Measurements from ENCODE around the gene TARS3. TPM values are rescaled to one million over a fixed set of nuclear protein-coding genes. Genes with fewer than 3 reads are reported as not detected.
"Not testable (repeated sequence)": the region's sequence is repeated elsewhere in the genome, so short reads cannot be mapped to it uniquely, and the experiment has no call there.

TARS3 gene
- total RNA-seq, 6 experiments from 2014 or later: 4.5 to 9.4 (median 5.3) TPM

DNA sequence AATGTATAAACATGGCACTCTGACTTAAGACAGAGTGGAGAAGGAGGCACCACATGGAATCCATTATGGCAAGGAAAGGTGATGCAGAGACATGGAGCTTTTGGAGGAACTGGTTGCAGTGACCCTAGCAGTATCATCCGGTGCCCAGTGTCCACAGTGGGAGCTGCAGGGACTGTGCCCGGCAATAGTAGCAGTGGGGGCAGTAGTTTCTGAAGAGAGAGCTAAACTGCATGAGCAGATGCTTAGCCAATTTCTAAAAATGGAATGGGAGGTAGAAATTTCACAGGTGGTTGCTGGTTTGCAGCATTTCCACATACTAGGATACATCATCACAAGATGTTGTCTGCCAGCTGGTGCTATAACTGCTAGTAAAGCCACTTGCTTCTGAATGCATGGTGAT is 64.3 kb downstream of the TARS3 start:
- WGBS (ENCODE audit: insufficient coverage, low coverage, low lambda C conversion rate, missing lambda C conversion rate): no CpG with 5 or more reads among the region's 2 CpGs
- TF ChIP-seq, protein P1, sequence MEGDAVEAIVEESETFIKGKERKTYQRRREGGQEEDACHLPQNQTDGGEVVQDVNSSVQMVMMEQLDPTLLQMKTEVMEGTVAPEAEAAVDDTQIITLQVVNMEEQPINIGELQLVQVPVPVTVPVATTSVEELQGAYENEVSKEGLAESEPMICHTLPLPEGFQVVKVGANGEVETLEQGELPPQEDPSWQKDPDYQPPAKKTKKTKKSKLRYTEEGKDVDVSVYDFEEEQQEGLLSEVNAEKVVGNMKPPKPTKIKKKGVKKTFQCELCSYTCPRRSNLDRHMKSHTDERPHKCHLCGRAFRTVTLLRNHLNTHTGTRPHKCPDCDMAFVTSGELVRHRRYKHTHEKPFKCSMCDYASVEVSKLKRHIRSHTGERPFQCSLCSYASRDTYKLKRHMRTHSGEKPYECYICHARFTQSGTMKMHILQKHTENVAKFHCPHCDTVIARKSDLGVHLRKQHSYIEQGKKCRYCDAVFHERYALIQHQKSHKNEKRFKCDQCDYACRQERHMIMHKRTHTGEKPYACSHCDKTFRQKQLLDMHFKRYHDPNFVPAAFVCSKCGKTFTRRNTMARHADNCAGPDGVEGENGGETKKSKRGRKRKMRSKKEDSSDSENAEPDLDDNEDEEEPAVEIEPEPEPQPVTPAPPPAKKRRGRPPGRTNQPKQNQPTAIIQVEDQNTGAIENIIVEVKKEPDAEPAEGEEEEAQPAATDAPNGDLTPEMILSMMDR (IDR thresholded peaks at IDR 0.05): no peak
- no peak for TF ChIP-seq POLR2A (IDR thresholded peaks at IDR 0.05)
- H3K36me3 ChIP-seq: no peaks in the 10 kb centered on the region
- no peaks in the 10 kb centered on the region for H3K9me3 ChIP-seq
- ATAC-seq (no peak), DNase-seq (no peak)
- H3K27ac ChIP-seq: no peak overlapping the region
- no peaks in the 10 kb centered on the region for H3K27me3 ChIP-seq
- H3K4me1 ChIP-seq: peaks cover 0 to 4% (median 0%) of the 10 kb centered on the region in 4 donors
- no peak overlapping the region for H3K4me3 ChIP-seq
- intact Hi-C loops (cut with DNase I): no loop called here

DNA sequence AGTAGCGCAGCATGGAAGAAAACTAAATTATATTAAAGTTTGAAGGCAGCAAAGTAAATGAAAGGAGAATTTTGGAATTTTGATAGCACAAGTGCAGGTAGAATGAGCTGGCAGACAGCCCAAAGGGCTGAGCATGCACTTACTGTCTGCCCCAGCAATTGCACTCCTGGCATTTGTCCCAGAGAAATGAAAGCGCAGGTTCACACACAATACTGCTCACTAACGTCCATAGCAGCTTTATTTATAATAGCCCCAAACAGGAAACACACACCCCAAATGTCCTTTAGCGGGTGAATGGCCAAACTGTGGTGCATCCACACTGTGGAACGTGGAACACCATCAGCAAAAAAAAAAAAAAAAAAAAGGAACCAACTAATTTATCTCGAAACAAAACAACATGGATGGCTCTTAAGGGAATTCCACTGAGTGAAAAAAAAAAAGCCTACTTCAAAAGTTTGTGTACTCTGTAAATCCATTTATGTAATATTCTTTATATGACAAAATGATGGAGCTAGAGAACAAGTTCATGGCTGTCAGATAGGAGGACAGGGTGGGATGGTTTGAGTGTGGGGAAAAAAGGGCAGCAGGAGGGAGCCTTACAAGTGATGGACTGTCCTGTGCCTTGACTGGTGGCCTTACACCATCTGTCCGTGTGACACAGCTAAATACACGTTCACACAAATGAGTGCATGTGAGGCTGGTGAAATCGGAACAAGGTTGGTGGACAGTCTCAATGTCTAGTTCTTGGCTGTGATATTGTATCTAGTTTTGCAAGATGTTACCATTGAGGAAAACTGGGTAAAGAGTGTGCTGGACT is 66.1 kb downstream of the TARS3 start:
- intact Hi-C loops (cut with DNase I): no loop called here
- no peaks in the 10 kb centered on the region for H3K36me3 ChIP-seq
- no peaks in the 10 kb centered on the region for H3K27me3 ChIP-seq
- no peaks in the 10 kb centered on the region for H3K9me3 ChIP-seq
- WGBS (ENCODE audit: insufficient coverage, low coverage, low lambda C conversion rate, missing lambda C conversion rate): 49% methylated on average over 9 of the region's 9 CpGs
- no peak for TF ChIP-seq POLR2A (IDR thresholded peaks at IDR 0.05)
- TF ChIP-seq, protein P1 (IDR thresholded peaks at IDR 0.05): no peak
- ATAC-seq (peak; percentile 76 to 84 (median 79)), DNase-seq (peak in 2 of 3 donors; percentile 61 to 75)
- H3K4me3 ChIP-seq: no peak overlapping the region
- H3K4me1 ChIP-seq: peaks cover 0 to 4% (median 1%) of the 10 kb centered on the region in 4 donors
- H3K27ac ChIP-seq: no peak overlapping the region

DNA sequence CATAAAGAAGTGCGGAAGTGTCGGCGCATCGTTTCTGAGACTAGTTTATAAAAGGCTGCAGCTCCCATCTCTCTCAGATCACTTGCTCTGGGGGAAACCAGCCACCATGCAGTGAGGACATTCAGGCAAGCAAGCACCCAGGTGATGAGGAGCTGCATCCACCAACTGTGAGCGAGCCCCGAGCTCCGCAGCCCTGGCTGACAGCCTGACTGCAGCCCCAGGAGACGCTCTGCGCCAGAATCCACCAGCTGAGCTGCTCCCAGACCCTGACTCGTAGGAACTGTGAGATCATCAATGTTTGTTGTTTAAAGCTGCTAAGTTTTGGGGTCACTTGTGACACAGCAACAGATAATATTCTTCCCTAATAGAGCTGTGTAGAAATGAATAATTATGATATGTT is 67.1 kb downstream of the TARS3 start:
- no peaks in the 10 kb centered on the region for H3K36me3 ChIP-seq
- DNase-seq (no peak), ATAC-seq (no peak)
- intact Hi-C loops (cut with DNase I): no loop called here
- TF ChIP-seq POLR2A (IDR thresholded peaks at IDR 0.05): no peak
- TF ChIP-seq, protein P1 (IDR thresholded peaks at IDR 0.05): no peak
- H3K9me3 ChIP-seq: no peaks in the 10 kb centered on the region
- peaks cover 0 to 5% (median 2%) of the 10 kb centered on the region in 4 donors for H3K4me1 ChIP-seq
- WGBS (ENCODE audit: insufficient coverage, low coverage, low lambda C conversion rate, missing lambda C conversion rate): 91% methylated on average over 9 of the region's 10 CpGs
- no peak overlapping the region for H3K27ac ChIP-seq
- no peak overlapping the region for H3K4me3 ChIP-seq
- H3K27me3 ChIP-seq: no peaks in the 10 kb centered on the region

DNA sequence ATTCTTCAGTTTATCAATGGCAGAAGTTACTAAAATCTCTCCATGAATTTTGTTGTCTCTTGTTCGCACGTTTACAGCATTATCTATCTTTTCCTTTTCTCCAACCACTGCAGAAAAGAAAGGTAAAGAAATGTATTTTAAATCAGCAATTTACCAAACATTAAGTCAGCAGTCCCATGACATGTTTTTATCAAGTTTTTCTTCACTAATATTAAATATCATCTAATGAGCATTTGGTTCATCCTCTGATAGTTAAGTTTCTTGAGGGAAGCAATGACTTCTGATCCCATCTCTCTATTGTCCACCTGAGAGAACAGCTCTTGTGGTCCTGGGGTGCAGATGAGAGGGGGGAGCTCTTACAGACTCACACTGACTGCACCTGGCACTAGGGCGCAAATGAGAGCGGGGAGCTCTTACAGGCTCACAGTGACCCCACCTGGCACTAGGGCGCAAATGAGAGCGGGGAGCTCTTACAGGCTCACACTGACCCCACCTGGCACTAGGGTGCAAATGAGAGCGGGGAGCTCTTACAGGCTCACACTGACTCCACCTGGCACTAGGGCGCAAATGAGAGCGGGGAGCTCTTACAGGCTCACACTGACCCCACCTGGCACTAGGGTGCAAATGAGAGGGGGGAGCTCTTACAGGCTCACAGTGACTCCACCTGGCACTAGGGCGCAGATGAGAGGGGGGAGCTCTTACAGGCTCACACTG is 69.5 kb downstream of the TARS3 start:
- TF ChIP-seq, protein P1 (IDR thresholded peaks at IDR 0.05): peak in 1 of 4 donors; percentile 7
- H3K27me3 ChIP-seq; H3K36me3 ChIP-seq; ATAC-seq; intact Hi-C loops (cut with DNase I); H3K27ac ChIP-seq; DNase-seq; H3K4me3 ChIP-seq; H3K9me3 ChIP-seq: not testable (repeated sequence)
- WGBS (ENCODE audit: insufficient coverage, low coverage, low lambda C conversion rate, missing lambda C conversion rate): 89% methylated on average over 2 of the region's 10 CpGs
- H3K4me1 ChIP-seq: peaks cover 0 to 22% (median 9%) of the 10 kb centered on the region in 4 donors

Data from right lobe of liver (tissue), 6 donors.